Transverse colon (tissue), 4 donors: ENCODE measurements around the gene SLC30A7.

ENCODE experiments used
- POLR2AphosphoS5 ChIP-seq, 3 donors: sonication (generic); formaldehyde crosslinking; IDR thresholded peaks; one replicate each; pipeline ENCODE4 v1.6.1; 2016; ENCODE audit warnings: antibody characterized with exemption in 3 of 3
- TF ChIP-seq, protein P1 (sequence below), 5 experiments: fragments of 200-600 bp in 3 of 5; fragments of 450-650 bp in 2 of 5; sonication (generic) in 3 of 5; IDR thresholded peaks; 1 replicate in 2 of 5; 2 replicates in 3 of 5; pipeline ENCODE4 v1.5.1; 2016 to 2017; ENCODE audit warnings: antibody characterized with exemption in 5 of 5, inconsistent platforms in 3 of 5, mild to moderate bottlenecking in 2 of 5, moderate library complexity in 1 of 5

DNA sequence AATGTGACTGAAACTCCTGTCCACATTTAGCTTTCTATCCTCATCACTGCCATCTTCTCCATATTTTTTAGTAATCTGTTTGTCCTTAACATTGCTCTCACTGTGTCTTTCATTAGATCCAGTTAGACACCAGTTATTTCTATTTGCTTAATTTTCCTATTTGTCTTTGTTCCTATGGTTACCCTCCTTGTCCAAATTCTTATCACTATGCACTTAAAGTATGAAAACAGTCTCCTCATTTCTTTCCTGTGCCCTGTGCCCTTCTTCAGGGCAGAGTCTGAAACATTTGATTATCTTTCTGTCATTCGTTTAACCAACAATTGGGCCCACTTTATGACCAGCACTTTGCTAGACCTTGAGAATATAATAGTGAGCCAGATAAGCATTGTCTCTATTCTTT lies 64.2 kb downstream of the SLC30A7 start:
- no peak for TF ChIP-seq POLR2AphosphoS5 (IDR thresholded peaks at IDR 0.05)
- TF ChIP-seq, protein P1, sequence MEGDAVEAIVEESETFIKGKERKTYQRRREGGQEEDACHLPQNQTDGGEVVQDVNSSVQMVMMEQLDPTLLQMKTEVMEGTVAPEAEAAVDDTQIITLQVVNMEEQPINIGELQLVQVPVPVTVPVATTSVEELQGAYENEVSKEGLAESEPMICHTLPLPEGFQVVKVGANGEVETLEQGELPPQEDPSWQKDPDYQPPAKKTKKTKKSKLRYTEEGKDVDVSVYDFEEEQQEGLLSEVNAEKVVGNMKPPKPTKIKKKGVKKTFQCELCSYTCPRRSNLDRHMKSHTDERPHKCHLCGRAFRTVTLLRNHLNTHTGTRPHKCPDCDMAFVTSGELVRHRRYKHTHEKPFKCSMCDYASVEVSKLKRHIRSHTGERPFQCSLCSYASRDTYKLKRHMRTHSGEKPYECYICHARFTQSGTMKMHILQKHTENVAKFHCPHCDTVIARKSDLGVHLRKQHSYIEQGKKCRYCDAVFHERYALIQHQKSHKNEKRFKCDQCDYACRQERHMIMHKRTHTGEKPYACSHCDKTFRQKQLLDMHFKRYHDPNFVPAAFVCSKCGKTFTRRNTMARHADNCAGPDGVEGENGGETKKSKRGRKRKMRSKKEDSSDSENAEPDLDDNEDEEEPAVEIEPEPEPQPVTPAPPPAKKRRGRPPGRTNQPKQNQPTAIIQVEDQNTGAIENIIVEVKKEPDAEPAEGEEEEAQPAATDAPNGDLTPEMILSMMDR (IDR thresholded peaks at IDR 0.05) = no peak
